Measurements from ENCODE around the gene ANKRD34A. TPM values are rescaled to one million over a fixed set of nuclear protein-coding genes. Genes with fewer than 3 reads are reported as not detected.

The ANKRD34A gene
- total RNA-seq, 1 experiment from 2014 or later = 1.1 TPM

DNA sequence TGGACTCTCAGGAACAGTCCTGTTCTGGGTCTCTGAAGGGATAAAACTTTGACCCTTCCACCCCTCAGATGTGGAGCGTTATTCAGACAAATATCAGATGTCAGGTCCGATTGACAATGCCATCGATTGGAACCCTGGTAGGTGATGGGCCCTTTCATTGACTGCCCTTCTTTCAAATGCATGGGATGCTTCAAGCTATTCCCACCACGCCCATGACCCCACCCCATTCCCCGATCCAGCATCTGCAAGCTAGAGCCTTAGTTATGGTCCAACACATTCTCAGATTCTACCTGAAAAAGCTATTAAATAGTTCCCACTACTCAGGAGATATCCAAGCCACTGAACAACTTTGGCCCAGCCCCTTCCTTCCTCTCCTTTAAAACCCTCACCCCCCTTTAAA, 12.6 kb upstream of the ANKRD34A start:
- RAD21 ChIA-PET (ENCODE audit: low non-redundant PET in 1 of 2, low total read pairs in 2 of 2, uncharacterized antibody in 2 of 2, unreplicated experiment in 2 of 2) = interaction anchor here in 1 of 2 experiments (1.9 kb wide), 1 partner anchor 30 kb away, joined by 13 read pairs; no protein-coding TSS in a partner anchor
- Histone ChIP-seq H2AFZ (ENCODE audit: low read depth, low read length, poor library complexity, severe bottlenecking) (peak overlapping the region; percentile 60), H3K27me3 (ENCODE audit: insufficient read depth, low read length) (no peaks in the 10 kb centered on the region), H3K4me2 (ENCODE audit: low read length) (peak overlapping the region; percentile 25; the same call in 1 of the 2 replicates), H3K27ac (ENCODE audit: low read depth, low read length) (no peak overlapping the region), H3K9me2 (ENCODE audit: insufficient read depth) (no peaks in the 10 kb centered on the region), H3K4me1 (ENCODE audit: control insufficient read depth in 1 of 2, insufficient read depth in 2 of 2, low read length in 2 of 2) (peaks cover 30 to 39% of the 10 kb centered on the region in 2 experiments), H3K9me3 (ENCODE audit: control insufficient read depth in 1 of 2, insufficient read depth in 1 of 2, low read depth in 1 of 2, low read length in 2 of 2) (no peaks in the 10 kb centered on the region), H3K36me3 (ENCODE audit: control insufficient read depth in 1 of 2, insufficient read depth in 2 of 2, low read length in 2 of 2) (no peaks in the 10 kb centered on the region), H3K9ac (ENCODE audit: low read length) (no peak overlapping the region), H3K79me2 (ENCODE audit: insufficient read depth, low read length) (no peaks in the 10 kb centered on the region), H3K4me3 (replicated peaks in 1 of 2; ENCODE audit: low read depth in 1 of 2, low read length in 2 of 2) (no peak overlapping the region), H4K20me1 (ENCODE audit: insufficient read depth) (no peaks in the 10 kb centered on the region)
- no peak for TF ChIP-seq TCF7L2 (IDR thresholded peaks at IDR 0.05; ENCODE audit: borderline replicate concordance, extremely low read depth, insufficient read depth, insufficient read length)
- TF ChIP-seq SIN3A (IDR thresholded peaks at IDR 0.05; ENCODE audit: low read depth) = no peak
- TF ChIP-seq FOSL1 (IDR thresholded peaks at IDR 0.05; ENCODE audit: low read depth) = no peak
- TF ChIP-seq, protein P1, sequence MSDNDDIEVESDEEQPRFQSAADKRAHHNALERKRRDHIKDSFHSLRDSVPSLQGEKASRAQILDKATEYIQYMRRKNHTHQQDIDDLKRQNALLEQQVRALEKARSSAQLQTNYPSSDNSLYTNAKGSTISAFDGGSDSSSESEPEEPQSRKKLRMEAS (IDR thresholded peaks at IDR 0.05) = no peak
- TF ChIP-seq, protein P2, sequence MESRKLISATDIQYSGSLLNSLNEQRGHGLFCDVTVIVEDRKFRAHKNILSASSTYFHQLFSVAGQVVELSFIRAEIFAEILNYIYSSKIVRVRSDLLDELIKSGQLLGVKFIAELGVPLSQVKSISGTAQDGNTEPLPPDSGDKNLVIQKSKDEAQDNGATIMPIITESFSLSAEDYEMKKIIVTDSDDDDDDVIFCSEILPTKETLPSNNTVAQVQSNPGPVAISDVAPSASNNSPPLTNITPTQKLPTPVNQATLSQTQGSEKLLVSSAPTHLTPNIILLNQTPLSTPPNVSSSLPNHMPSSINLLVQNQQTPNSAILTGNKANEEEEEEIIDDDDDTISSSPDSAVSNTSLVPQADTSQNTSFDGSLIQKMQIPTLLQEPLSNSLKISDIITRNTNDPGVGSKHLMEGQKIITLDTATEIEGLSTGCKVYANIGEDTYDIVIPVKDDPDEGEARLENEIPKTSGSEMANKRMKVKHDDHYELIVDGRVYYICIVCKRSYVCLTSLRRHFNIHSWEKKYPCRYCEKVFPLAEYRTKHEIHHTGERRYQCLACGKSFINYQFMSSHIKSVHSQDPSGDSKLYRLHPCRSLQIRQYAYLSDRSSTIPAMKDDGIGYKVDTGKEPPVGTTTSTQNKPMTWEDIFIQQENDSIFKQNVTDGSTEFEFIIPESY (IDR thresholded peaks at IDR 0.05; ENCODE audit: extremely low read depth, insufficient replicate concordance, low read length) = no peak
- TF ChIP-seq CBX3 (IDR thresholded peaks at IDR 0.05; ENCODE audit: low read depth) = no peak
- no peak for TF ChIP-seq JUND (IDR thresholded peaks at IDR 0.05)
- no peak for TF ChIP-seq ZNF274 (IDR thresholded peaks at IDR 0.05; ENCODE audit: low read depth, low read length)
- TF ChIP-seq YY1 (IDR thresholded peaks at IDR 0.05; ENCODE audit: extremely low read depth, insufficient replicate concordance, low read depth, low read length) = no peak
- TF ChIP-seq, protein P3, sequence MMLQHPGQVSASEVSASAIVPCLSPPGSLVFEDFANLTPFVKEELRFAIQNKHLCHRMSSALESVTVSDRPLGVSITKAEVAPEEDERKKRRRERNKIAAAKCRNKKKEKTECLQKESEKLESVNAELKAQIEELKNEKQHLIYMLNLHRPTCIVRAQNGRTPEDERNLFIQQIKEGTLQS (IDR thresholded peaks at IDR 0.05) = no peak
- no peak for TF ChIP-seq SP1 (IDR thresholded peaks at IDR 0.05; ENCODE audit: low read depth)
- TF ChIP-seq EZH2phosphoT487 (IDR thresholded peaks at IDR 0.05; ENCODE audit: borderline replicate concordance) = no peak
- TF ChIP-seq SRF (IDR thresholded peaks at IDR 0.05; ENCODE audit: low read depth) = no peak
- no peak for TF ChIP-seq EGR1 (IDR thresholded peaks at IDR 0.05; ENCODE audit: low read depth)
- no peak for TF ChIP-seq POLR2A (IDR thresholded peaks at IDR 0.05; ENCODE audit: borderline replicate concordance, extremely low read depth, insufficient read depth, insufficient read length)
- no peak for TF ChIP-seq ZFX (IDR thresholded peaks at IDR 0.05)
- TF ChIP-seq, protein P4, sequence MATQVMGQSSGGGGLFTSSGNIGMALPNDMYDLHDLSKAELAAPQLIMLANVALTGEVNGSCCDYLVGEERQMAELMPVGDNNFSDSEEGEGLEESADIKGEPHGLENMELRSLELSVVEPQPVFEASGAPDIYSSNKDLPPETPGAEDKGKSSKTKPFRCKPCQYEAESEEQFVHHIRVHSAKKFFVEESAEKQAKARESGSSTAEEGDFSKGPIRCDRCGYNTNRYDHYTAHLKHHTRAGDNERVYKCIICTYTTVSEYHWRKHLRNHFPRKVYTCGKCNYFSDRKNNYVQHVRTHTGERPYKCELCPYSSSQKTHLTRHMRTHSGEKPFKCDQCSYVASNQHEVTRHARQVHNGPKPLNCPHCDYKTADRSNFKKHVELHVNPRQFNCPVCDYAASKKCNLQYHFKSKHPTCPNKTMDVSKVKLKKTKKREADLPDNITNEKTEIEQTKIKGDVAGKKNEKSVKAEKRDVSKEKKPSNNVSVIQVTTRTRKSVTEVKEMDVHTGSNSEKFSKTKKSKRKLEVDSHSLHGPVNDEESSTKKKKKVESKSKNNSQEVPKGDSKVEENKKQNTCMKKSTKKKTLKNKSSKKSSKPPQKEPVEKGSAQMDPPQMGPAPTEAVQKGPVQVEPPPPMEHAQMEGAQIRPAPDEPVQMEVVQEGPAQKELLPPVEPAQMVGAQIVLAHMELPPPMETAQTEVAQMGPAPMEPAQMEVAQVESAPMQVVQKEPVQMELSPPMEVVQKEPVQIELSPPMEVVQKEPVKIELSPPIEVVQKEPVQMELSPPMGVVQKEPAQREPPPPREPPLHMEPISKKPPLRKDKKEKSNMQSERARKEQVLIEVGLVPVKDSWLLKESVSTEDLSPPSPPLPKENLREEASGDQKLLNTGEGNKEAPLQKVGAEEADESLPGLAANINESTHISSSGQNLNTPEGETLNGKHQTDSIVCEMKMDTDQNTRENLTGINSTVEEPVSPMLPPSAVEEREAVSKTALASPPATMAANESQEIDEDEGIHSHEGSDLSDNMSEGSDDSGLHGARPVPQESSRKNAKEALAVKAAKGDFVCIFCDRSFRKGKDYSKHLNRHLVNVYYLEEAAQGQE (IDR thresholded peaks at IDR 0.05; ENCODE audit: low read depth) = no peak
- TF ChIP-seq EZH2 (IDR thresholded peaks at IDR 0.05) = no peak
- TF ChIP-seq RAD21 (IDR thresholded peaks at IDR 0.05; ENCODE audit: low read depth) = no peak
- CTCF ChIA-PET = interaction anchor here (0.7 to 2.0 kb wide), 12 partner anchors 8 to 74 kb away, joined by 3 to 40 read pairs (median 4); partner anchors contain the start of genes ANKRD34A, LIX1L, POLR3GL and RBM8A
- no peak for ATAC-seq
- POLR2A ChIA-PET = interaction anchor here (1.0 to 1.5 kb wide), 4 partner anchors 13 to 76 kb away, joined by 3 to 6 read pairs (median 4); partner anchors contain the start of genes ANKRD34A and POLR3GL
- no TSS peak for BruUV-seq (replicated peaks)
- intact Hi-C loops (cut with micrococcal nuclease) = loop anchor here (1.0 to 5.0 kb wide), 4 partner anchors 30 to 85 kb away; no protein-coding TSS in a partner anchor
- DNase-seq (ENCODE audit: low read depth, low spot score) = no peak

Data from HCT116 (cell line).